GM19395 (cell line): Measurements from ENCODE around the gene TTC33.

ENCODE experiments used
- ATAC-seq: cut with Tn5 transposase; IDR thresholded peaks from one replicate; pipeline ENCODE4 v1.9.1; 2021; ENCODE audit warnings: mild to moderate bottlenecking, moderate library complexity; ENCODE audit not compliant: unreplicated experiment

TTC33 gene

GRCh38 chr5:40780858-40781257, 25.1 kb upstream of the TTC33 start:
- no peak for ATAC-seq

GRCh38 chr5:40780199-40780598, 24.4 kb upstream of the TTC33 start:
- no peak for ATAC-seq

GRCh38 chr5:40779561-40779960, 23.8 kb upstream of the TTC33 start:
- no peak for ATAC-seq

- no peak for ATAC-seq
Observed at GRCh38 chr5:40778133-40778532, 22.4 kb upstream of the TTC33 start.

GRCh38 chr5:40776658-40776977, 20.9 kb upstream of the TTC33 start:
- no peak for ATAC-seq

- no peak for ATAC-seq
Observed at GRCh38 chr5:40775846-40776657, 20.3 kb upstream of the TTC33 start.

- no peak for ATAC-seq
Observed at GRCh38 chr5:40775085-40775845, 19.5 kb upstream of the TTC33 start.

- no peak for ATAC-seq
Observed at GRCh38 chr5:40774623-40775022, 18.9 kb upstream of the TTC33 start.

GRCh38 chr5:40770764-40771163, 15.0 kb upstream of the TTC33 start:
- ATAC-seq, result no peak

GRCh38 chr5:40762705-40763104, 6.9 kb upstream of the TTC33 start:
- no peak for ATAC-seq

GRCh38 chr5:40757400-40757799, 1.6 kb upstream of the TTC33 start:
- no peak for ATAC-seq

GRCh38 chr5:40755093-40755406, 711 bp downstream of the TTC33 start:
- ATAC-seq, result peak; percentile 86

GRCh38 chr5:40754381-40755092, 1.2 kb downstream of the TTC33 start:
- ATAC-seq, result peak; percentile 32

- no peak for ATAC-seq
Observed at GRCh38 chr5:40746703-40747102, 9.1 kb downstream of the TTC33 start.

- ATAC-seq, result no peak
Observed at GRCh38 chr5:40743771-40744170, 12.0 kb downstream of the TTC33 start.

- ATAC-seq, result no peak
Observed at GRCh38 chr5:40738502-40738901, 17.3 kb downstream of the TTC33 start.

GRCh38 chr5:40736103-40736875, 19.5 kb downstream of the TTC33 start:
- ATAC-seq, result peak; percentile 88

- ATAC-seq, result no peak
Observed at GRCh38 chr5:40735609-40736008, 20.2 kb downstream of the TTC33 start.

GRCh38 chr5:40734986-40735385, 20.8 kb downstream of the TTC33 start:
- no peak for ATAC-seq

- no peak for ATAC-seq
Observed at GRCh38 chr5:40733879-40734563, 21.7 kb downstream of the TTC33 start.

GRCh38 chr5:40733434-40733833, 22.3 kb downstream of the TTC33 start:
- ATAC-seq, result no peak
